Measurements from ENCODE around the gene HNF1A.

The HNF1A gene

GRCh38 chr12:120989687-120990086 is 11.3 kb downstream of the HNF1A start:
- no peak for TF ChIP-seq CTCF (IDR thresholded peaks at IDR 0.05; ENCODE audit: insufficient read depth, low read depth, low read length, missing control alignments)
- H3K4me3 ChIP-seq (ENCODE audit: low read depth, low read length), result no peak overlapping the region
- no peak for DNase-seq (ENCODE audit: low read depth)

- H3K4me3 ChIP-seq (ENCODE audit: low read depth, low read length), result no peak overlapping the region
- DNase-seq (ENCODE audit: low read depth), result no peak
- no peak for TF ChIP-seq CTCF (IDR thresholded peaks at IDR 0.05; ENCODE audit: insufficient read depth, low read depth, low read length, missing control alignments)
Observed at GRCh38 chr12:120990487-120991055, 12.2 kb downstream of the HNF1A start.

DNA sequence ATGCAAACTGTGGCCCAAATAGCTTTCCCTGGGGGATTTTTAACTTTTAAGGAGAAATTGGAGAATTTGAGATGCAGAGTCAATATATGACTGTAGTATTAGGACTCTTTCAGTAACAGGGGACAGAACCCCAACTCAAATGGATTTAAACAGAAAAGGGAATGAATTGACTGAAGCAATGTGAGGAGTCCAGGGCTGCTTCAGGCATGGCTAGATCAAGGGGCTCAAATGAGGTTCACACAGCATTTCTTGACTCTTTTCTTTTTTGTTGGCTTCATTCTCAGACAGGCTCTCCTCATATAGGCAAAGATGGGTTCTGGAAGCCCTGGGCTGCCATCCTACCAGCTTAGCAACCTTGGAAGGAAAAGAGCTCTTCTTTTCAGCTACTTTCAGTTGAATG is 13.6 kb downstream of the HNF1A start:
- no peak for TF ChIP-seq CTCF (IDR thresholded peaks at IDR 0.05; ENCODE audit: insufficient read depth, low read depth, low read length, missing control alignments)
- no peak overlapping the region for H3K4me3 ChIP-seq (ENCODE audit: low read depth, low read length)

GRCh38 chr12:120992989-120993388 is 14.6 kb downstream of the HNF1A start:
- TF ChIP-seq CTCF (IDR thresholded peaks at IDR 0.05; ENCODE audit: insufficient read depth, low read depth, low read length, missing control alignments), result no peak
- no peak for DNase-seq (ENCODE audit: low read depth)
- no peak overlapping the region for H3K4me3 ChIP-seq (ENCODE audit: low read depth, low read length)

More for the DNA sequence above, 13.6 kb downstream of the HNF1A start:
- DNase-seq (ENCODE audit: low read depth), result no peak

DNA sequence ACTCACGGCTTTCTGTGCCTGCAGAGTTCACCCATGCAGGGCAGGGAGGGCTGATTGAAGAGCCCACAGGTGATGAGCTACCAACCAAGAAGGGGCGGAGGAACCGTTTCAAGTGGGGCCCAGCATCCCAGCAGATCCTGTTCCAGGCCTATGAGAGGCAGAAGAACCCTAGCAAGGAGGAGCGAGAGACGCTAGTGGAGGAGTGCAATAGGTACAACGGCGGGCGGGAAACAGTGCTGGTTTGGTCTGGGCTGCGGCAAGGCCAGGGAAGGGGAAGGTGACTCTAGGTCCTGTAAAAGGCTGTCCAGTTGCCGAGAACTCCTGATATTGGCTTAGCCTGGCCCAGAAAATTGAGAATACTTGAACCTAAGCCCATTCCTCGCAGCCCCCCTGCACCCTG is 15.2 kb downstream of the HNF1A start:
- no peak for TF ChIP-seq CTCF (IDR thresholded peaks at IDR 0.05; ENCODE audit: insufficient read depth, low read depth, low read length, missing control alignments)
- no peak overlapping the region for H3K4me3 ChIP-seq (ENCODE audit: low read depth, low read length)
- no peak for DNase-seq (ENCODE audit: low read depth)

- TF ChIP-seq CTCF (IDR thresholded peaks at IDR 0.05; ENCODE audit: insufficient read depth, low read depth, low read length, missing control alignments), result no peak
- no peak overlapping the region for H3K4me3 ChIP-seq (ENCODE audit: low read depth, low read length)
- no peak for DNase-seq (ENCODE audit: low read depth)
Observed at GRCh38 chr12:120994059-120994458, 15.7 kb downstream of the HNF1A start.

Measured in GM12865 (cell line).